Activated naive CD4-positive, alpha-beta T cell treated with anti-CD3 and anti-CD28 coated beads, Interleukin-2, amount 50 U/mL, for 24 hours (primary cell): ENCODE measurements around the gene PPFIBP2.

Source experiments
- H3K27ac Mint-ChIP-seq: one replicate; pipeline ENCODE4 v1.8.0; 2021; ENCODE audit warnings: mild to moderate bottlenecking, mixed read lengths
- H3K27me3 Mint-ChIP-seq: one replicate; pipeline ENCODE4 v1.8.0; 2021; ENCODE audit warnings: mixed read lengths
- H3K36me3 Mint-ChIP-seq: one replicate; pipeline ENCODE4 v1.8.0; 2021; ENCODE audit warnings: mixed read lengths
- H3K4me1 Mint-ChIP-seq: one replicate; pipeline ENCODE4 v1.8.0; 2021; ENCODE audit warnings: mixed read lengths
- H3K4me3 Mint-ChIP-seq: one replicate; pipeline ENCODE4 v1.8.0; 2021; ENCODE audit warnings: mild to moderate bottlenecking, mixed read lengths
- H3K9me3 Mint-ChIP-seq: one replicate; pipeline ENCODE4 v1.8.0; 2021; ENCODE audit warnings: mixed read lengths

Gene PPFIBP2

GRCh38 chr11:7531011-7531410, 17.2 kb downstream of the PPFIBP2 start:
- Mint-ChIP-seq H3K27ac (peak overlapping the region; percentile 30), H3K4me1 (peaks cover 67% of the 10 kb centered on the region), H3K36me3 (no peaks in the 10 kb centered on the region), H3K4me3 (no peak overlapping the region), H3K9me3 (no peaks in the 10 kb centered on the region), H3K27me3 (peaks cover 2% of the 10 kb centered on the region)

GRCh38 chr11:7532405-7533145, 18.8 kb downstream of the PPFIBP2 start:
- peaks cover 67% of the 10 kb centered on the region for H3K4me1 Mint-ChIP-seq
- peaks cover 2% of the 10 kb centered on the region for H3K27me3 Mint-ChIP-seq
- no peak overlapping the region for H3K27ac Mint-ChIP-seq
- no peak overlapping the region for H3K4me3 Mint-ChIP-seq
- no peaks in the 10 kb centered on the region for H3K36me3 Mint-ChIP-seq
- H3K9me3 Mint-ChIP-seq: no peaks in the 10 kb centered on the region

- Mint-ChIP-seq H3K27me3 (peaks cover 2% of the 10 kb centered on the region), H3K4me1 (peaks cover 67% of the 10 kb centered on the region), H3K27ac (no peak overlapping the region), H3K4me3 (no peak overlapping the region), H3K9me3 (no peaks in the 10 kb centered on the region), H3K36me3 (no peaks in the 10 kb centered on the region)
Observed at GRCh38 chr11:7533199-7534041, 19.6 kb downstream of the PPFIBP2 start.

DNA sequence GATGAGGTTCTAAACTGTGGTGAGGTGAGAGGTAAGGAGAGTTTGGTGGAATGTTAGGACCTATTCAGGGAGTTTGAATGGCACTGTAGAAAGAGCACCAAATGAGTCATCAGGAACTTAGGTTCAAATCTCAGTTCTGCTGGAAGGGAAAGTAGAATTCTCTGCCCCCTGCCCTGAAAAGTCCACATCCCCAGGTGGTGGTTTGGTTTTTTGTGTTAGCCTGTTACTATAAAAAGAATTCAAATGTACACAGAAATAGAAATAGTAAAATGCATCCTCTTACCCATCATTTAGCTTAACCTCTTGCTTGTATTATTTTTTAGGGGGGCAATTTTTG, 20.2 kb downstream of the PPFIBP2 start:
- Mint-ChIP-seq H3K4me1 (peaks cover 64% of the 10 kb centered on the region), H3K9me3 (no peaks in the 10 kb centered on the region), H3K27ac (no peak overlapping the region), H3K27me3 (peaks cover 2% of the 10 kb centered on the region), H3K4me3 (no peak overlapping the region), H3K36me3 (no peaks in the 10 kb centered on the region)

- Mint-ChIP-seq H3K4me1 (peaks cover 50% of the 10 kb centered on the region), H3K9me3 (no peaks in the 10 kb centered on the region), H3K36me3 (no peaks in the 10 kb centered on the region), H3K27ac (no peak overlapping the region), H3K27me3 (peaks cover 2% of the 10 kb centered on the region), H3K4me3 (no peak overlapping the region)
Observed at GRCh38 chr11:7536100-7536499, 22.3 kb downstream of the PPFIBP2 start.

DNA sequence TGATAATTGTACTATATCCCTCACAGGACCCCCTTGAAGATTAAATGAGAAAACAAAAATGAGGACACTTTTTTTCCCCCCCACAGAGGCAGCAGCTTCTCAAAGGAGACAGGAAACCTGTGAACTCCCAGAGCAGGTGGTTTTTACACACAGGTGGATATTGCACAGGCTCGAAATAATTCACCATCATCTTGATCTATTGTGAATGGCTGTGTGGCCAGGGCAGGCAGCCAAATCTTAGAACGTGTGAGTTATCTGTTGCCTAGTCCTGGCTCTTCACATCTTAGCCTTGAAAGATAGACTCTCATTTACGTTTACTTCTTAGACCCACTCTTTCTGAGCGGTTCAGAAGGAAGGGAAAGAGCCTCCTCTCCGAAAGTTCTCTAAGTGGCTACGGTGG, 23.5 kb downstream of the PPFIBP2 start:
- peaks cover 46% of the 10 kb centered on the region for H3K4me1 Mint-ChIP-seq
- H3K9me3 Mint-ChIP-seq: no peaks in the 10 kb centered on the region
- no peak overlapping the region for H3K4me3 Mint-ChIP-seq
- H3K27ac Mint-ChIP-seq: no peak overlapping the region
- peaks cover 2% of the 10 kb centered on the region for H3K27me3 Mint-ChIP-seq
- H3K36me3 Mint-ChIP-seq: no peaks in the 10 kb centered on the region

GRCh38 chr11:7538031-7538430, 24.2 kb downstream of the PPFIBP2 start:
- H3K4me3 Mint-ChIP-seq: peak overlapping the region; percentile 45
- no peak overlapping the region for H3K27ac Mint-ChIP-seq
- H3K9me3 Mint-ChIP-seq: no peaks in the 10 kb centered on the region
- peaks cover 2% of the 10 kb centered on the region for H3K27me3 Mint-ChIP-seq
- no peaks in the 10 kb centered on the region for H3K36me3 Mint-ChIP-seq
- H3K4me1 Mint-ChIP-seq: peaks cover 50% of the 10 kb centered on the region

GRCh38 chr11:7538466-7539454, 25.0 kb downstream of the PPFIBP2 start:
- Mint-ChIP-seq H3K27ac (no peak overlapping the region), H3K4me3 (no peak overlapping the region), H3K27me3 (peaks cover 2% of the 10 kb centered on the region), H3K4me1 (peaks cover 49% of the 10 kb centered on the region), H3K36me3 (no peaks in the 10 kb centered on the region), H3K9me3 (no peaks in the 10 kb centered on the region)

- H3K36me3 Mint-ChIP-seq: no peaks in the 10 kb centered on the region
- H3K27me3 Mint-ChIP-seq: no peaks in the 10 kb centered on the region
- H3K4me3 Mint-ChIP-seq: no peak overlapping the region
- H3K9me3 Mint-ChIP-seq: no peaks in the 10 kb centered on the region
- no peak overlapping the region for H3K27ac Mint-ChIP-seq
- H3K4me1 Mint-ChIP-seq: peaks cover 33% of the 10 kb centered on the region
Observed at GRCh38 chr11:7540830-7541555, 27.2 kb downstream of the PPFIBP2 start.

GRCh38 chr11:7543302-7543701, 29.5 kb downstream of the PPFIBP2 start:
- no peaks in the 10 kb centered on the region for H3K36me3 Mint-ChIP-seq
- H3K4me1 Mint-ChIP-seq: peaks cover 13% of the 10 kb centered on the region
- no peak overlapping the region for H3K4me3 Mint-ChIP-seq
- no peaks in the 10 kb centered on the region for H3K27me3 Mint-ChIP-seq
- H3K9me3 Mint-ChIP-seq: no peaks in the 10 kb centered on the region
- H3K27ac Mint-ChIP-seq: no peak overlapping the region

GRCh38 chr11:7544021-7544420, 30.2 kb downstream of the PPFIBP2 start:
- no peak overlapping the region for H3K27ac Mint-ChIP-seq
- no peaks in the 10 kb centered on the region for H3K9me3 Mint-ChIP-seq
- no peaks in the 10 kb centered on the region for H3K27me3 Mint-ChIP-seq
- H3K4me3 Mint-ChIP-seq: no peak overlapping the region
- peaks cover 9% of the 10 kb centered on the region for H3K4me1 Mint-ChIP-seq
- H3K36me3 Mint-ChIP-seq: no peaks in the 10 kb centered on the region

GRCh38 chr11:7545611-7546010, 31.8 kb downstream of the PPFIBP2 start:
- no peak overlapping the region for H3K27ac Mint-ChIP-seq
- no peaks in the 10 kb centered on the region for H3K9me3 Mint-ChIP-seq
- H3K4me1 Mint-ChIP-seq: peaks cover 7% of the 10 kb centered on the region
- no peaks in the 10 kb centered on the region for H3K27me3 Mint-ChIP-seq
- H3K36me3 Mint-ChIP-seq: peaks cover 1% of the 10 kb centered on the region
- H3K4me3 Mint-ChIP-seq: no peak overlapping the region

GRCh38 chr11:7546324-7546791, 32.6 kb downstream of the PPFIBP2 start:
- no peaks in the 10 kb centered on the region for H3K9me3 Mint-ChIP-seq

DNA sequence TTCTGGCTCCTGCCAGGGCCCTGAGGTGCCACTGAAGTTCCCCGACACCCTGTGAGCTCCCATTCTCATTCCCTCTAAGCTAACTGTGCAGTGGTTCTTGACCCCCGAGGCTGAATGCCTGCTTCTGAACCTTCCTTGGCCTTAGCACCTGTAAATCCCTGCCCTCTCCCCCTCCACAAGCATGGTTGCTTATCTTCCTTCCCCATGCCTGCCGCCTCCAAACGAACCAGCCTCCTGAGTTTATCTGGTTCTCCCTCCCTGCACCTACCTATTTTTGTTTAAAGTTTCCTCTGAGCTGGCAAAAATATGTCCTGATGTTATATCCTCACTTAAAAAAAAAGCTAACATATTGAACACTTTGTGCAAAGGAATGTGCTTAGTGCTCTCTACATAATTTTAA, 33.9 kb downstream of the PPFIBP2 start:
- no peak overlapping the region for H3K27ac Mint-ChIP-seq
- no peaks in the 10 kb centered on the region for H3K27me3 Mint-ChIP-seq
- H3K9me3 Mint-ChIP-seq: no peaks in the 10 kb centered on the region
- H3K4me3 Mint-ChIP-seq: no peak overlapping the region
- peaks cover 4% of the 10 kb centered on the region for H3K36me3 Mint-ChIP-seq
- peaks cover 4% of the 10 kb centered on the region for H3K4me1 Mint-ChIP-seq

More at GRCh38 chr11:7546324-7546791, 32.6 kb downstream of the PPFIBP2 start:
- Mint-ChIP-seq H3K4me1 (peaks cover 7% of the 10 kb centered on the region), H3K27ac (no peak overlapping the region), H3K27me3 (no peaks in the 10 kb centered on the region), H3K4me3 (no peak overlapping the region), H3K36me3 (peaks cover 1% of the 10 kb centered on the region)
